ENCODE measurements around the gene SP8. TPM values are rescaled to one million over a fixed set of nuclear protein-coding genes. Genes with fewer than 3 reads are reported as not detected.

Gene SP8
- total and polyA plus RNA-seq, 11 donors: not detected

DNA sequence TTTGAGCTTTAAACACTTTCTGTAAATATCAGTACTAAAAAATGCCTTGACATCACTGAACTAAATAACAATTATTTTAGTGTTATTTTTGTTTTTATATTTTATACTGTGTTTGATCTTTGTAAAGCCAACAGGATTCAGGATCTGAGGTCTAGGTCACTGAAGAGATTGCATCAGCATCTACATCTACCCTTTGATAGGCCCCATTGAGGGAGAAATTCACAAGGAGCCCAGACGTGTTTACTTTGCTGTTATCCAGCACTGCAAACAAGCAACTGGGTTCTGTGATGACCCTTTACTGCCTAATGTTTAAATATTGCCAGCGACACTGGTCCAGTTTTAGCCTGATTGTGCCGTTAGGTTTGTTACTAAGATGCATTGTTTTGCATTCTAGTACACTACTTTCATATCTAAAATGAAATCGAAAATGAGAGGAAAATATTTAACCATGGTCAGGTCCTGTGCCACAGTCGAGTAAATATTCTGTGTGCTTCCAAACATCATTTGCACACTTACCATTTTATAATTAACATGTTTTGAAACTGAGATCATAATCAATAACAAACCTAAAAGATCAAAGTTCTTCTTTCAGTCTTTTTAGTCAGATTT is 48.7 kb downstream of the SP8 start:
- ATAC-seq (no peak), DNase-seq (no peak)
- intact Hi-C loops (cut with DNase I): no loop called here
- no peak for TF ChIP-seq POLR2A (IDR thresholded peaks at IDR 0.05)
- TF ChIP-seq, protein P1, sequence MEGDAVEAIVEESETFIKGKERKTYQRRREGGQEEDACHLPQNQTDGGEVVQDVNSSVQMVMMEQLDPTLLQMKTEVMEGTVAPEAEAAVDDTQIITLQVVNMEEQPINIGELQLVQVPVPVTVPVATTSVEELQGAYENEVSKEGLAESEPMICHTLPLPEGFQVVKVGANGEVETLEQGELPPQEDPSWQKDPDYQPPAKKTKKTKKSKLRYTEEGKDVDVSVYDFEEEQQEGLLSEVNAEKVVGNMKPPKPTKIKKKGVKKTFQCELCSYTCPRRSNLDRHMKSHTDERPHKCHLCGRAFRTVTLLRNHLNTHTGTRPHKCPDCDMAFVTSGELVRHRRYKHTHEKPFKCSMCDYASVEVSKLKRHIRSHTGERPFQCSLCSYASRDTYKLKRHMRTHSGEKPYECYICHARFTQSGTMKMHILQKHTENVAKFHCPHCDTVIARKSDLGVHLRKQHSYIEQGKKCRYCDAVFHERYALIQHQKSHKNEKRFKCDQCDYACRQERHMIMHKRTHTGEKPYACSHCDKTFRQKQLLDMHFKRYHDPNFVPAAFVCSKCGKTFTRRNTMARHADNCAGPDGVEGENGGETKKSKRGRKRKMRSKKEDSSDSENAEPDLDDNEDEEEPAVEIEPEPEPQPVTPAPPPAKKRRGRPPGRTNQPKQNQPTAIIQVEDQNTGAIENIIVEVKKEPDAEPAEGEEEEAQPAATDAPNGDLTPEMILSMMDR (IDR thresholded peaks at IDR 0.05): no peak
- Histone ChIP-seq H3K4me1 (no peaks in the 10 kb centered on the region), H3K27ac (no peak overlapping the region), H3K4me3 (no peak overlapping the region), H3K36me3 (no peaks in the 10 kb centered on the region), H3K9me3 (no peaks in the 10 kb centered on the region), H3K27me3 (peaks cover 0 to 7% (median 0%) of the 10 kb centered on the region in 9 donors)
- WGBS, 4 donors: 58 to 74% (median 61%) methylated on average over 5 of the region's 5 CpGs

DNA sequence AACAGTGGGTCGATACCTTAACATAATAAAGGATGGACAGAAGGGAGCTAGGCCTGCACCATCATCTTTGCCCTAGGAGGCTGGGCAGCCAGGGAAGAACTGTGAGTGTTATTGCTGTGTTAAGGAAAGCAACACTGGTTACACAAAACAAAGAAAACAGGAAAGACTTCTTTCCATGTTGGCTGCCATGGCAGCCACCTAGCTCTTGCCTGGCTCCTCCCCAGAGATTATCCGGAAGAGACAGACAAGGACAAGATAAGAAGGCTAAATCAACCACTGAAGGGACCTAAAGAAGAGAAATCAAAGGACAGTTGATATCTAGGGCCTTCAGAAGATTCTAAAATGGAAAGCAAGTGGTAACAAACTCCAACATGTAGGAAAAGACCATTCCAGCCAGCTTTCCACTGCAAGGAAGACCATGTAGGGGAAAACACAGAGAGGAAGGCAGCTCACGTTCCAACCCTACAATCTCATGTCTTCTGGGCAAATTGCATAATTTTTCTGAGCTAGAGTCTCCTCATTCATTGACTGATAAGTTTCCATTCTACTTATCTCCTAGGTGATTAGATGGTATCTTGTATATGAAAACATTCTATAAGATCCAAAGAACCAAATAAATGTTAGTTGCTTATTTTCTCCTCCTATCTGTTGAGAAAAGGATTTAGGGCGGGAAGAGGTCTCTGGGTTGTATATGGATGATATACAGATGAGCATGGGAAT is 51.2 kb downstream of the SP8 start:
- DNase-seq: no peak
- intact Hi-C loops (cut with DNase I): no loop called here
- Histone ChIP-seq H3K9me3 (no peaks in the 10 kb centered on the region), H3K4me1 (no peaks in the 10 kb centered on the region), H3K4me3 (no peak overlapping the region), H3K27me3 (peaks cover 0 to 9% (median 0%) of the 10 kb centered on the region in 9 donors), H3K27ac (no peak overlapping the region), H3K36me3 (no peaks in the 10 kb centered on the region)
- TF ChIP-seq, protein P1 (IDR thresholded peaks at IDR 0.05): no peak
- no peak for TF ChIP-seq POLR2A (IDR thresholded peaks at IDR 0.05)
- WGBS, 4 donors: 60 to 68% (median 63%) methylated on average over 4 of the region's 4 CpGs
- no peak for ATAC-seq

Other genes with a start within 250 kb of the SP8 start
- gene ABCB5, start 171.2 kb downstream of the SP8 start, total RNA-seq: under 1 TPM in 2 of 9 donors, not detected in 7; 0.25 to 0.64 TPM
- gene ABCB5, start 171.2 kb downstream of the SP8 start, polyA plus RNA-seq: not detected

Data from heart left ventricle (tissue), 16 donors.